H1 (cell line): ENCODE measurements around the gene TGM3. TPM values are rescaled to one million over a fixed set of nuclear protein-coding genes. Genes with fewer than 3 reads are reported as not detected.

Experiments used
- CTCF ChIA-PET: fragments of 300-600 bp; sonication (Branson Sonifier 250); formaldehyde crosslinking; loops from one replicate; lab custom pipeline; 2021; ENCODE audit not compliant: partially characterized antibody; lab: Charles Lee
- POLR2A ChIA-PET: fragments of 300-600 bp; sonication (Branson Sonifier 250); formaldehyde crosslinking; loops from one replicate; lab custom pipeline; 2021; ENCODE audit warnings: inconsistent platforms; ENCODE audit not compliant: partially characterized antibody; lab: Charles Lee
- DNase-seq, 2 experiments: peaks; one replicate each; pipeline versions ENCODE4 v3.0.0 to v3.0.0-alpha.2; 2010 to 2022; ENCODE audit warnings: low spot score in 2 of 2, low read depth in 1 of 2, mixed read lengths in 1 of 2
- FAIRE-seq: peaks from 2 replicates; lab custom pipeline; 2011; peaks lifted over from hg19 to GRCh38; lab: Jason Lieb, UNC
- H2AFZ ChIP-seq: 2 replicates; pipeline ENCODE4 v1.8.1; 2012; ENCODE audit warnings: low read length, inconsistent platforms
- H2AK5ac ChIP-seq: 2 replicates; pipeline ENCODE4 v1.6.1; 2013; ENCODE audit warnings: low read depth, low read length
- H2BK120ac ChIP-seq: replicated peaks from 2 replicates; pipeline ENCODE3; 2013; ENCODE audit warnings: low read depth, low read length, inconsistent platforms
- H2BK12ac ChIP-seq: 2 replicates; pipeline ENCODE4 v1.6.1; 2013; ENCODE audit warnings: low read depth, low read length
- H2BK15ac ChIP-seq: 2 replicates; pipeline ENCODE4 v1.6.1; 2013; ENCODE audit warnings: low read length
- H2BK20ac ChIP-seq: 2 replicates; pipeline ENCODE4 v1.6.1; 2013; ENCODE audit warnings: low read length
- H2BK5ac ChIP-seq: 2 replicates; pipeline ENCODE4 v1.6.1; 2013; ENCODE audit warnings: low read depth, low read length
- H3K14ac ChIP-seq: 2 replicates; pipeline ENCODE4 v1.6.1; 2013; ENCODE audit warnings: inconsistent platforms; ENCODE audit not compliant: insufficient read length
- H3K18ac ChIP-seq: 2 replicates; pipeline ENCODE4 v1.6.1; 2013; ENCODE audit warnings: low read length; ENCODE audit errors: extremely low read depth
- H3K23ac ChIP-seq: 2 replicates; pipeline ENCODE4 v1.6.1; 2013; ENCODE audit warnings: inconsistent platforms; ENCODE audit not compliant: insufficient read length
- H3K23me2 ChIP-seq: 2 replicates; pipeline ENCODE4 v1.6.1; 2013; ENCODE audit warnings: low read depth, low read length
- H3K27ac ChIP-seq: 2 replicates; pipeline ENCODE4 v1.6.1; 2011; ENCODE audit warnings: low read depth, low read length, inconsistent platforms
- H3K27me3 ChIP-seq, 4 experiments: replicated peaks in 1 of 4; 1 replicate in 1 of 4; 2 replicates in 3 of 4; pipeline versions ENCODE4 v1.6.1 to v1.8.1; 2011 to 2013; ENCODE audit warnings: low read length in 3 of 4, mild to moderate bottlenecking in 3 of 4, inconsistent platforms in 2 of 4, mixed read lengths in 2 of 4, moderate library complexity in 1 of 4; ENCODE audit not compliant: control insufficient read depth in 3 of 4, insufficient read depth in 3 of 4; ENCODE audit errors: extremely low read depth in 1 of 4
- H3K36me3 ChIP-seq, 4 experiments: 2 replicates each; pipeline versions ENCODE4 v1.6.1 to v1.8.1; 2011 to 2013; ENCODE audit warnings: mild to moderate bottlenecking in 4 of 4, low read length in 3 of 4, moderate library complexity in 2 of 4, control low read depth in 1 of 4, inconsistent platforms in 1 of 4; ENCODE audit not compliant: insufficient read depth in 4 of 4, control insufficient read depth in 2 of 4
- H3K4ac ChIP-seq: replicated peaks from 2 replicates; pipeline ENCODE3; 2013; ENCODE audit warnings: low read length, low read depth, mixed read lengths, inconsistent platforms; ENCODE audit not compliant: insufficient read length
- H3K4me1 ChIP-seq, 4 experiments: replicated peaks in 1 of 4; 1 replicate in 1 of 4; 2 replicates in 3 of 4; pipeline versions ENCODE4 v1.6.1 to v1.8.1; 2011 to 2013; ENCODE audit warnings: low read length in 3 of 4, inconsistent platforms in 2 of 4, mixed read lengths in 1 of 4; ENCODE audit not compliant: insufficient read depth in 4 of 4, control insufficient read depth in 3 of 4
- H3K4me2 ChIP-seq, 2 experiments: 2 replicates each; pipeline versions ENCODE4 v1.6.1 to v1.8.1; 2011 to 2013; ENCODE audit warnings: low read depth in 2 of 2, low read length in 2 of 2, control low read depth in 1 of 2, inconsistent platforms in 1 of 2, mild to moderate bottlenecking in 1 of 2; ENCODE audit not compliant: insufficient read depth in 1 of 2
- H3K4me3 ChIP-seq, 4 experiments: fragments of 200-600, 300-600 bp in 1 of 4; sonication (generic), shearing (Covaris generic), sonication (Bioruptor Twin) in 1 of 4; 2 replicates each; pipeline versions ENCODE4 v1.5.1 to v1.8.1; 2011 to 2016; ENCODE audit warnings: low read length in 4 of 4, low read depth in 3 of 4, control low read depth in 2 of 4, inconsistent platforms in 2 of 4, mild to moderate bottlenecking in 2 of 4, mixed read lengths in 1 of 4, moderate library complexity in 1 of 4; ENCODE audit not compliant: insufficient read depth in 2 of 4; ENCODE audit errors: extremely low read depth in 1 of 4
- H3K56ac ChIP-seq: replicated peaks from 2 replicates; pipeline ENCODE3; 2013; ENCODE audit warnings: low read depth, mild to moderate bottlenecking, mixed read lengths, low read length, inconsistent platforms; ENCODE audit not compliant: insufficient read length
- H3K79me1 ChIP-seq: 2 replicates; pipeline ENCODE4 v1.6.1; 2013; ENCODE audit warnings: low read depth, low read length, control low read depth
- H3K79me2 ChIP-seq, 2 experiments: 2 replicates each; pipeline versions ENCODE4 v1.6.1 to v1.8.1; 2012 to 2013; ENCODE audit warnings: low read length in 2 of 2, mild to moderate bottlenecking in 2 of 2, inconsistent platforms in 1 of 2; ENCODE audit not compliant: insufficient read depth in 2 of 2, control insufficient read depth in 1 of 2
- H3K9ac ChIP-seq, 4 experiments: replicated peaks in 1 of 4; 1 replicate in 1 of 4; 2 replicates in 3 of 4; pipeline versions ENCODE4 v1.6.1 to v1.8.1; 2011 to 2013; ENCODE audit warnings: low read depth in 3 of 4, low read length in 3 of 4, control low read depth in 2 of 4, mild to moderate bottlenecking in 2 of 4, moderate library complexity in 2 of 4, inconsistent platforms in 1 of 4; ENCODE audit errors: extremely low read depth in 1 of 4
- H3K9me3 ChIP-seq, 2 experiments: 2 replicates each; pipeline versions ENCODE4 v1.6.1 to v1.8.1; 2012 to 2013; ENCODE audit warnings: mild to moderate bottlenecking in 2 of 2, moderate library complexity in 2 of 2, control low read depth in 1 of 2, inconsistent platforms in 1 of 2, low read depth in 1 of 2, low read length in 1 of 2, mixed read lengths in 1 of 2; ENCODE audit not compliant: insufficient read depth in 2 of 2
- H4K20me1 ChIP-seq, 2 experiments: replicated peaks in 1 of 2; 2 replicates each; pipeline versions ENCODE3 to v1.8.1; 2011 to 2013; ENCODE audit warnings: inconsistent platforms in 2 of 2, low read length in 2 of 2, mild to moderate bottlenecking in 1 of 2; ENCODE audit not compliant: insufficient read depth in 2 of 2, control insufficient read depth in 1 of 2
- H4K5ac ChIP-seq: 2 replicates; pipeline ENCODE4 v1.6.1; 2013; ENCODE audit warnings: low read length, low read depth, mixed read lengths, inconsistent platforms; ENCODE audit not compliant: insufficient read length
- H4K8ac ChIP-seq: 2 replicates; pipeline ENCODE4 v1.8.0; 2013; ENCODE audit warnings: mild to moderate bottlenecking, moderate library complexity, low read length, inconsistent platforms; ENCODE audit not compliant: insufficient read depth; ENCODE audit errors: extremely low read depth
- H4K91ac ChIP-seq: replicated peaks from 2 replicates; pipeline ENCODE3; 2013; ENCODE audit warnings: low read length, mixed read lengths, inconsistent platforms; ENCODE audit not compliant: insufficient read length
- CBX8 ChIP-seq: fragments of 300-800, 300-1000 bp; sonication (generic); IDR thresholded peaks from 2 replicates; pipeline ENCODE4 v1.7.1; 2016; ENCODE audit warnings: low read depth, low read length, borderline replicate concordance
- EZH2 ChIP-seq: fragments of 200-600 bp; sonication (generic); IDR thresholded peaks from 2 replicates; pipeline ENCODE4 v1.7.1; 2012; ENCODE audit warnings: low read depth, mild to moderate bottlenecking, moderate library complexity, low read length, inconsistent platforms; ENCODE audit not compliant: severe bottlenecking
- KDM1A ChIP-seq: fragments of 200-600, 300-600 bp; sonication (generic); IDR thresholded peaks from 2 replicates; pipeline ENCODE4 v1.7.1; 2016; ENCODE audit warnings: mild to moderate bottlenecking, low read length, borderline replicate concordance
- KDM4A ChIP-seq: IDR thresholded peaks from one replicate; pipeline ENCODE4 v1.7.1; 2012; ENCODE audit warnings: low read depth, mild to moderate bottlenecking, moderate library complexity, low read length, inconsistent platforms; ENCODE audit not compliant: severe bottlenecking
- NANOG ChIP-seq: IDR thresholded peaks from 2 replicates; pipeline ENCODE4 v1.6.1; 2011; ENCODE audit warnings: low read length, low read depth, mild to moderate bottlenecking, inconsistent platforms; ENCODE audit not compliant: insufficient read depth, poor library complexity, severe bottlenecking
- POU5F1 ChIP-seq: IDR thresholded peaks from 2 replicates; pipeline ENCODE4 v1.6.1; 2011; ENCODE audit warnings: low read depth, mild to moderate bottlenecking, low read length, moderate library complexity
- SIN3A ChIP-seq, 2 experiments: IDR thresholded peaks in 1 of 2; conservative IDR thresholded peaks in 1 of 2; 2 replicates each; pipeline ENCODE4 v1.6.1; 2011 to 2012; ENCODE audit warnings: low read length in 2 of 2, improper control_type of control experiment in 1 of 2, low read depth in 1 of 2, mild to moderate bottlenecking in 1 of 2
- SIX5 ChIP-seq: IDR thresholded peaks from 2 replicates; pipeline ENCODE4 v1.6.1; 2011; ENCODE audit warnings: mild to moderate bottlenecking, low read depth, low read length
- SRF ChIP-seq: IDR thresholded peaks from 2 replicates; pipeline ENCODE4 v1.6.1; 2011; ENCODE audit warnings: mild to moderate bottlenecking, low read depth, low read length, moderate library complexity
- TAF7 ChIP-seq: optimal IDR thresholded peaks from 2 replicates; pipeline ENCODE3; 2011; ENCODE audit warnings: low read depth, mild to moderate bottlenecking, inconsistent platforms, low read length, moderate library complexity, borderline replicate concordance
- TBP ChIP-seq: IDR thresholded peaks from 2 replicates; pipeline ENCODE4 v1.6.1; 2011; ENCODE audit warnings: low read depth, low read length, improper control_type of control experiment
- TEAD4 ChIP-seq: IDR thresholded peaks from 2 replicates; pipeline ENCODE4 v1.6.1; 2012; ENCODE audit warnings: low read depth, low read length, inconsistent platforms, mixed read lengths
- YY1 ChIP-seq: IDR thresholded peaks from 2 replicates; pipeline ENCODE4 v1.6.1; 2011; ENCODE audit warnings: low read depth, mild to moderate bottlenecking, low read length
- WGBS, 2 experiments: shearing (Covaris generic) in 1 of 2; methylation state at CpG; one replicate each; pipeline versions ENCODE4 v1.1.6 to v1.1.7; 2013 to 2015; ENCODE audit warnings: low lambda C conversion rate in 2 of 2, mixed read lengths in 2 of 2, inconsistent platforms in 1 of 2, low coverage in 1 of 2, missing lambda C conversion rate in 1 of 2; ENCODE audit not compliant: insufficient replicate concordance in 2 of 2, insufficient coverage in 1 of 2, insufficient read length in 1 of 2; ENCODE audit errors: extremely low coverage in 1 of 2, missing lambda C conversion rate in 1 of 2; 5-methylcytosine and 5-hydroxymethylcytosine counted together
- polyA plus RNA-seq, 7 experiments: library from polyadenylated mRNA; depleted of rRNA in 3 of 7; stranded (reverse) in 5 of 7; unstranded in 2 of 7; fragments of >200 nt in 5 of 7; fragments of 200-250 nt in 2 of 7; gene quantifications; 1 replicate in 5 of 7; 2 replicates in 1 of 7; 4 replicates in 1 of 7; pipeline versions ENCODE4 v1.2.1 to v1.2.3, GENCODE V29; 2011 to 2013; ENCODE audit warnings: missing spikeins in 2 of 7, mixed read lengths in 2 of 7
- total RNA-seq: library from RNA; stranded (reverse); fragmentation: NEBNext Ultra II Directional; extraction: Animal tissue kit (Norgen Biotek cat#: 25700); gene quantifications from 2 replicates; pipeline ENCODE4 v1.2.1, GENCODE V29; 2021
- TF ChIP-seq, protein P1 (sequence below): IDR thresholded peaks from 2 replicates; pipeline ENCODE4 v1.6.1; 2012; ENCODE audit warnings: inconsistent platforms

The TGM3 gene
- total and polyA plus RNA-seq, 2 of the 8 experiments (the other 6 are each of a cell fraction or from before 2014, with no cell fraction given): 0.12 TPM; not detected in 1

DNA sequence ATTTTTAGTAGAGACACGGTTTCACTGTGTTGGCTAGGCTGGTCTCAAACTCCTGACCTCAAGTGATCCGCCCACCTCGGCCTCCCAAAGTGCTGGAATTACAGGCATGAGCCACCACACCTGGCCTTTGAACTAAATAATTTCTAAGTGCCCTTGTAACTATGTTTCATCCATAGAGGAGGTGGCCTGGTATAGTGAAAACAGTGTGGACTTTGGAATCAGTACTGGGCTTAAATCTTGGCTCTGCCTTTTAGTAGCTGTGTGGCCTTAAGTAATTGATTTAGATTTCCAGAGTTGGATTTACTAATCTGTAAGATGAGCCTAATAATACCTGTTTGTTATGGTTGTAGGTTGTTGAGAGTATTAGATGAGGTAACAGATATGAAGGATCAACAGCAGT lies 14.2 kb upstream of the TGM3 start:
- WGBS, 2 experiments: 100% methylated on average over 3 of the region's 3 CpGs; no CpG with 5 or more reads in 1 of the 2 experiments
- no peak for DNase-seq
- H3K27ac ChIP-seq: no peak overlapping the region
- no peak overlapping the region for H4K8ac ChIP-seq
- H3K79me1 ChIP-seq: no peaks in the 10 kb centered on the region
- H3K4me1 ChIP-seq: peaks cover 0 to 4% (median 0%) of the 10 kb centered on the region in 4 experiments; a peak in 1 of 7 replicates
- H3K23me2 ChIP-seq: no peaks in the 10 kb centered on the region
- ChIA-PET CTCF (interaction anchor here (0.8 kb wide), 1 partner anchor 99 kb away, joined by 4 read pairs; no protein-coding TSS in a partner anchor), POLR2A (no interaction called here)
- H3K27me3 ChIP-seq: no peaks in the 10 kb centered on the region
- H3K18ac ChIP-seq: no peak overlapping the region
- H3K36me3 ChIP-seq: no peaks in the 10 kb centered on the region
- H3K4me2 ChIP-seq: no peak overlapping the region
- no peaks in the 10 kb centered on the region for H3K9me3 ChIP-seq
- no peaks in the 10 kb centered on the region for H3K79me2 ChIP-seq
- no peak overlapping the region for H2BK20ac ChIP-seq
- no peak overlapping the region for H3K56ac ChIP-seq
- H4K91ac ChIP-seq: no peak overlapping the region
- no peak overlapping the region for H2AFZ ChIP-seq
- no peak overlapping the region for H3K14ac ChIP-seq
- no peak overlapping the region for H3K23ac ChIP-seq
- no peak overlapping the region for H2BK15ac ChIP-seq
- H2BK12ac ChIP-seq: no peak overlapping the region
- no peak overlapping the region for H2AK5ac ChIP-seq
- no peak overlapping the region for H3K9ac ChIP-seq
- no peaks in the 10 kb centered on the region for H4K20me1 ChIP-seq
- H3K4ac ChIP-seq: no peak overlapping the region
- H3K4me3 ChIP-seq: no peak overlapping the region
- no peak for FAIRE-seq
- H2BK5ac ChIP-seq: no peak overlapping the region
- H4K5ac ChIP-seq: no peak overlapping the region
- H2BK120ac ChIP-seq: no peak overlapping the region
- TF ChIP-seq SIN3A (conservative IDR thresholded peaks at IDR 0.05 in 1 of 2, IDR thresholded peaks at IDR 0.05 in 1 of 2; ENCODE audit: low read depth in 1 of 2, low read length in 2 of 2) (no peak), SRF (no peak), YY1 (no peak), TBP (no peak), KDM4A (no peak), KDM1A (no peak), CBX8 (no peak), TEAD4 (no peak), TAF7 (no peak), POU5F1 (no peak), EZH2 (no peak), NANOG (no peak), SIX5 (no peak)
- TF ChIP-seq, protein P1, sequence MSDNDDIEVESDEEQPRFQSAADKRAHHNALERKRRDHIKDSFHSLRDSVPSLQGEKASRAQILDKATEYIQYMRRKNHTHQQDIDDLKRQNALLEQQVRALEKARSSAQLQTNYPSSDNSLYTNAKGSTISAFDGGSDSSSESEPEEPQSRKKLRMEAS: no peak
